Esophagus muscularis mucosa (tissue), 4 donors: ENCODE measurements around the gene CENPE. TPM values are rescaled to one million over a fixed set of nuclear protein-coding genes. Genes with fewer than 3 reads are reported as not detected.

Experiments
- DNase-seq: peaks from one replicate; pipeline ENCODE4 v3.0.0-alpha.2; 2017; ENCODE audit errors: extremely low spot score
- H3K27ac ChIP-seq, 4 donors: fragments of 200-600 bp; sonication (generic); replicated peaks in 1 of 4; 1 replicate in 3 of 4; 2 replicates in 1 of 4; pipeline ENCODE4 v1.5.1; 2016 to 2019; ENCODE audit warnings: mild to moderate bottlenecking in 1 of 4
- H3K27me3 ChIP-seq, 4 donors: fragments of 200-600 bp; sonication (generic); one replicate each; pipeline versions ENCODE4 v1.5.1 to v1.6.0; 2016 to 2019
- H3K36me3 ChIP-seq, 4 donors: fragments of 200-600 bp; sonication (generic); one replicate each; pipeline ENCODE4 v1.5.1; 2016 to 2019
- H3K4me1 ChIP-seq, 4 donors: fragments of 200-600 bp; sonication (generic); one replicate each; pipeline ENCODE4 v1.5.1; 2016 to 2019
- H3K4me3 ChIP-seq, 4 donors: fragments of 200-600 bp; sonication (generic); 1 replicate in 2 of 4; 2 replicates in 2 of 4; pipeline ENCODE4 v1.5.1; 2016 to 2019; ENCODE audit warnings: mild to moderate bottlenecking in 4 of 4, moderate library complexity in 1 of 4
- H3K9me3 ChIP-seq, 4 donors: fragments of 200-600 bp; sonication (generic); 1 replicate in 3 of 4; 2 replicates in 1 of 4; pipeline ENCODE4 v1.5.1; 2016 to 2019
- CTCF ChIP-seq, 3 experiments: fragments of 200-600 bp in 2 of 3; fragments of 450-650 bp in 1 of 3; sonication (generic) in 2 of 3; IDR thresholded peaks; one replicate each; pipeline ENCODE4 v1.5.1; 2017 to 2019; ENCODE audit warnings: antibody characterized with exemption in 3 of 3, mild to moderate bottlenecking in 2 of 3, moderate library complexity in 1 of 3
- EP300 ChIP-seq: sonication (generic); formaldehyde crosslinking; IDR thresholded peaks from one replicate; pipeline ENCODE4 v1.6.1; 2017; ENCODE audit warnings: antibody characterized with exemption
- POLR2A ChIP-seq: fragments of 450-650 bp; IDR thresholded peaks from one replicate; pipeline ENCODE4 v1.6.1; 2017; ENCODE audit warnings: antibody characterized with exemption, moderate library complexity, mild to moderate bottlenecking, low read depth
- POLR2AphosphoS5 ChIP-seq, 2 donors: sonication (generic); formaldehyde crosslinking; IDR thresholded peaks; one replicate each; pipeline ENCODE4 v1.6.1; 2017; ENCODE audit warnings: antibody characterized with exemption in 2 of 2
- WGBS: methylation state at CpG from one replicate; pipeline ENCODE4 v1.1.5; 2018; 5-methylcytosine and 5-hydroxymethylcytosine counted together
- intact Hi-C: fragments of 100-400 bp; cut with DNase I; formaldehyde crosslinking; loops from one replicate; pipeline ENCODE4 v1.15.1; 2023
- total RNA-seq, 4 donors: library from RNA; depleted of rRNA; stranded (reverse); fragments of >200 nt; gene quantifications; one replicate each; pipeline versions ENCODE4 v1.1.0 to v1.2.1, GENCODE V29; 2016

CENPE gene
- total RNA-seq, 4 donors from 2014 or later: 0.42 to 1.2 (median 0.69) TPM

GRCh38 chr4:103136671-103137445 is 61.3 kb downstream of the CENPE start:
- Histone ChIP-seq H3K27ac (no peak overlapping the region), H3K27me3 (no peaks in the 10 kb centered on the region), H3K4me1 (no peaks in the 10 kb centered on the region), H3K9me3 (no peaks in the 10 kb centered on the region), H3K4me3 (no peak overlapping the region), H3K36me3 (no peaks in the 10 kb centered on the region)
- TF ChIP-seq POLR2A (no peak), POLR2AphosphoS5 (IDR thresholded peaks at IDR 0.05) (no peak), CTCF (IDR thresholded peaks at IDR 0.05) (no peak), EP300 (no peak)
- WGBS: 95% methylated on average over 1 of the region's 1 CpG
- no peak for DNase-seq
- intact Hi-C loops: no loop called here

GRCh38 chr4:103129174-103129573 is 69.0 kb downstream of the CENPE start:
- peaks cover 0 to 10% (median 4%) of the 10 kb centered on the region in 4 donors for H3K9me3 ChIP-seq
- no peaks in the 10 kb centered on the region for H3K27me3 ChIP-seq
- H3K27ac ChIP-seq: no peak overlapping the region
- H3K4me1 ChIP-seq: no peaks in the 10 kb centered on the region
- WGBS: 99% methylated on average over 8 of the region's 8 CpGs
- no peak for DNase-seq
- intact Hi-C loops: no loop called here
- no peaks in the 10 kb centered on the region for H3K36me3 ChIP-seq
- H3K4me3 ChIP-seq: no peak overlapping the region
- TF ChIP-seq POLR2A (no peak), POLR2AphosphoS5 (IDR thresholded peaks at IDR 0.05) (no peak), CTCF (IDR thresholded peaks at IDR 0.05) (no peak), EP300 (no peak)

GRCh38 chr4:103126126-103126525 is 72.0 kb downstream of the CENPE start:
- Histone ChIP-seq H3K27me3 (no peaks in the 10 kb centered on the region), H3K27ac (no peak overlapping the region), H3K36me3 (no peaks in the 10 kb centered on the region), H3K9me3 (peaks cover 0 to 10% (median 4%) of the 10 kb centered on the region in 4 donors), H3K4me3 (no peak overlapping the region), H3K4me1 (no peaks in the 10 kb centered on the region)
- intact Hi-C loops: no loop called here
- DNase-seq: no peak
- 98% methylated on average over 3 of the region's 3 CpGs for WGBS
- TF ChIP-seq POLR2A: no peak
- no peak for TF ChIP-seq CTCF (IDR thresholded peaks at IDR 0.05)
- no peak for TF ChIP-seq POLR2AphosphoS5 (IDR thresholded peaks at IDR 0.05)
- no peak for TF ChIP-seq EP300

- 96% methylated on average over 3 of the region's 3 CpGs for WGBS
- Histone ChIP-seq H3K9me3 (no peaks in the 10 kb centered on the region), H3K27ac (no peak overlapping the region), H3K27me3 (no peaks in the 10 kb centered on the region), H3K4me3 (no peak overlapping the region), H3K4me1 (no peaks in the 10 kb centered on the region), H3K36me3 (no peaks in the 10 kb centered on the region)
- no peak for DNase-seq
- TF ChIP-seq CTCF (IDR thresholded peaks at IDR 0.05) (no peak), EP300 (no peak), POLR2AphosphoS5 (IDR thresholded peaks at IDR 0.05) (no peak), POLR2A (no peak)
- intact Hi-C loops: no loop called here
These were observed 75.0 kb downstream of the CENPE start for GRCh38 chr4:103123114-103123513.
